SK-N-MC (cell line): ENCODE measurements around the gene ZDHHC15.
"Not testable (repeated sequence)": the region's sequence is repeated elsewhere in the genome, so short reads cannot be mapped to it uniquely, and the experiment has no call there.

Source experiments
- DNase-seq: peaks from one replicate; pipeline ENCODE4 v3.0.0-alpha.2; 2011; ENCODE audit warnings: low read depth, low spot score
- H3K27ac ChIP-seq: fragments of 200-600 bp; sonication (generic); 2 replicates; pipeline ENCODE4 v1.5.1; 2016; ENCODE audit warnings: mixed run types
- H3K36me3 ChIP-seq: fragments of 200-600 bp; sonication (generic); 2 replicates; pipeline ENCODE4 v1.6.1; 2017; ENCODE audit warnings: antibody characterized with exemption, low read length, mixed read lengths; ENCODE audit not compliant: insufficient read depth
- H3K4me3 ChIP-seq: fragments of 200-600 bp; sonication (generic); 2 replicates; pipeline ENCODE4 v1.5.1; 2016
- H3K9ac ChIP-seq: fragments of 200-600 bp; sonication (generic); 2 replicates; pipeline ENCODE4 v1.8.0; 2017; ENCODE audit warnings: mixed run types, mixed read lengths; ENCODE audit not compliant: insufficient read length
- H3K9me3 ChIP-seq: fragments of 200-600 bp; sonication (generic); 2 replicates; pipeline ENCODE4 v1.6.1; 2017; ENCODE audit warnings: low read depth, mild to moderate bottlenecking, antibody characterized with exemption, low read length, moderate library complexity, mixed read lengths
- EZH2 ChIP-seq: fragments of 200-600 bp; sonication (generic); IDR thresholded peaks from one replicate; pipeline ENCODE4 v1.6.1; 2017; ENCODE audit warnings: antibody characterized with exemption
- FOXP2 ChIP-seq: optimal IDR thresholded peaks from 2 replicates; pipeline ENCODE3; 2011; ENCODE audit warnings: mild to moderate bottlenecking, moderate library complexity; ENCODE audit not compliant: insufficient read depth; ENCODE audit errors: extremely low read length, control extremely low read depth
- POLR2AphosphoS5 ChIP-seq: IDR thresholded peaks from 2 replicates; pipeline ENCODE4 v1.6.1; 2012; ENCODE audit warnings: mild to moderate bottlenecking, low read depth, low read length, borderline replicate concordance

Gene ZDHHC15

GRCh38 chrX:75390470-75390869 is 132.4 kb downstream of the ZDHHC15 start:
- no peak for DNase-seq
- no peaks in the 10 kb centered on the region for H3K36me3 ChIP-seq
- no peak overlapping the region for H3K4me3 ChIP-seq
- no peaks in the 10 kb centered on the region for H3K9me3 ChIP-seq
- TF ChIP-seq FOXP2 (no peak), EZH2 (no peak), POLR2AphosphoS5 (no peak)
- no peak overlapping the region for H3K9ac ChIP-seq
- no peak overlapping the region for H3K27ac ChIP-seq

GRCh38 chrX:75369721-75370120 is 153.1 kb downstream of the ZDHHC15 start:
- TF ChIP-seq POLR2AphosphoS5 (no peak), EZH2 (no peak), FOXP2 (no peak)
- H3K9ac ChIP-seq, result no peak overlapping the region
- no peak for DNase-seq
- H3K36me3 ChIP-seq, result no peaks in the 10 kb centered on the region
- no peak overlapping the region for H3K27ac ChIP-seq
- no peak overlapping the region for H3K4me3 ChIP-seq
- no peaks in the 10 kb centered on the region for H3K9me3 ChIP-seq

- Histone ChIP-seq H3K36me3 (no peaks in the 10 kb centered on the region), H3K27ac (no peak overlapping the region), H3K9me3 (no peaks in the 10 kb centered on the region), H3K9ac (no peak overlapping the region), H3K4me3 (no peak overlapping the region)
- no peak for DNase-seq
- TF ChIP-seq POLR2AphosphoS5, result no peak
- no peak for TF ChIP-seq EZH2
- no peak for TF ChIP-seq FOXP2
Measured at GRCh38 chrX:75366861-75367260, 156.0 kb downstream of the ZDHHC15 start.

GRCh38 chrX:75365243-75365975 is 157.4 kb downstream of the ZDHHC15 start:
- H3K27ac ChIP-seq, result no peak overlapping the region
- H3K9me3 ChIP-seq, result no peaks in the 10 kb centered on the region
- H3K9ac ChIP-seq, result no peak overlapping the region
- DNase-seq, result no peak
- H3K4me3 ChIP-seq, result no peak overlapping the region
- H3K36me3 ChIP-seq, result no peaks in the 10 kb centered on the region
- TF ChIP-seq FOXP2, result no peak
- TF ChIP-seq POLR2AphosphoS5, result no peak
- TF ChIP-seq EZH2, result no peak

GRCh38 chrX:75361788-75362187 is 161.0 kb downstream of the ZDHHC15 start:
- Histone ChIP-seq H3K4me3 (no peak overlapping the region), H3K9ac (no peak overlapping the region), H3K36me3 (no peaks in the 10 kb centered on the region), H3K27ac (no peak overlapping the region), H3K9me3 (no peaks in the 10 kb centered on the region)
- no peak for DNase-seq
- no peak for TF ChIP-seq POLR2AphosphoS5
- no peak for TF ChIP-seq FOXP2
- no peak for TF ChIP-seq EZH2

- not testable (repeated sequence) for H3K36me3 ChIP-seq, H3K27ac ChIP-seq, DNase-seq, H3K9me3 ChIP-seq, H3K4me3 ChIP-seq, H3K9ac ChIP-seq
Measured at GRCh38 chrX:75348601-75349000, 174.2 kb downstream of the ZDHHC15 start.

- H3K4me3 ChIP-seq, result no peak overlapping the region
- TF ChIP-seq FOXP2 (no peak), EZH2 (no peak), POLR2AphosphoS5 (no peak)
Measured at GRCh38 chrX:75337525-75337924, 185.3 kb downstream of the ZDHHC15 start.

GRCh38 chrX:75335127-75335458 is 187.7 kb downstream of the ZDHHC15 start:
- TF ChIP-seq POLR2AphosphoS5 (no peak), EZH2 (no peak), FOXP2 (no peak)
- Histone ChIP-seq H3K9ac (no peak overlapping the region), H3K27ac (no peak overlapping the region), H3K9me3 (no peaks in the 10 kb centered on the region), H3K4me3 (no peak overlapping the region), H3K36me3 (no peaks in the 10 kb centered on the region)
- no peak for DNase-seq

More at GRCh38 chrX:75337525-75337924, 185.3 kb downstream of the ZDHHC15 start:
- DNase-seq, result no peak
- H3K9ac ChIP-seq, result no peak overlapping the region
- no peaks in the 10 kb centered on the region for H3K9me3 ChIP-seq
- H3K36me3 ChIP-seq, result no peaks in the 10 kb centered on the region
- H3K27ac ChIP-seq, result no peak overlapping the region

- DNase-seq, H3K27ac ChIP-seq, H3K4me3 ChIP-seq, H3K9ac ChIP-seq, H3K36me3 ChIP-seq, H3K9me3 ChIP-seq: not testable (repeated sequence)
Measured at GRCh38 chrX:75334407-75335126, 188.3 kb downstream of the ZDHHC15 start.
